ENCODE data around the gene RNF144A. TPM values are rescaled to one million over a fixed set of nuclear protein-coding genes. Genes with fewer than 3 reads are reported as not detected.

The RNF144A gene
- total and polyA plus RNA-seq, 2 donors (not counting 1 experiment from before 2014, with no cell fraction given): 1.2 to 1.6 TPM

- Histone ChIP-seq H3K4me2 (replicated peaks; ENCODE audit: low read depth, low read length, poor library complexity, severe bottlenecking) (no peak overlapping the region), H3K4me3 (ENCODE audit: control extremely low read depth in 1 of 5, extremely low read depth in 1 of 5, insufficient read depth in 1 of 5, low read depth in 2 of 5, low read length in 4 of 5) (no peak overlapping the region), H3K27ac (ENCODE audit: low read length in 2 of 2) (no peak overlapping the region), H3K27me3 (replicated peaks in 1 of 4; ENCODE audit: control extremely low read depth in 1 of 4, control insufficient read depth in 3 of 4, insufficient read depth in 4 of 4, low read length in 3 of 4) (no peaks in the 10 kb centered on the region), H2AFZ (ENCODE audit: insufficient read depth, low read depth, low read length, poor library complexity, severe bottlenecking) (no peak overlapping the region), H4K20me1 (ENCODE audit: control insufficient read depth, insufficient read depth, low read length, poor library complexity, severe bottlenecking) (no peaks in the 10 kb centered on the region), H3K79me2 (ENCODE audit: control insufficient read depth, insufficient read depth, low read length) (no peaks in the 10 kb centered on the region), H3K4me1 (ENCODE audit: control insufficient read depth in 2 of 2, insufficient read depth in 2 of 2, low read length in 2 of 2) (peaks cover 6 to 13% of the 10 kb centered on the region in 2 donors), H3K9me3 (ENCODE audit: control extremely low read depth in 1 of 3, control insufficient read depth in 2 of 3, insufficient read depth in 1 of 3, low read length in 2 of 3) (no peaks in the 10 kb centered on the region), H3K9ac (ENCODE audit: low read length) (no peak overlapping the region), H3K36me3 (replicated peaks in 1 of 2; ENCODE audit: control extremely low read depth in 1 of 2, control insufficient read depth in 1 of 2, extremely low read depth in 1 of 2, insufficient read depth in 2 of 2, low read length in 1 of 2) (peaks cover 0 to 2% of the 10 kb centered on the region in 2 experiments)
- ChIA-PET POLR2A (no interaction called here), CTCF (no interaction called here)
- intact Hi-C loops (cut with micrococcal nuclease): no loop called here
- DNase-seq (no peak), ATAC-seq (ENCODE audit: low read depth) (no peak)
- TF ChIP-seq EZH2 (IDR thresholded peaks at IDR 0.05; ENCODE audit: borderline replicate concordance, insufficient read depth, low read depth, low read length, poor library complexity, severe bottlenecking): no peak
- TF ChIP-seq CTCF (IDR thresholded peaks at IDR 0.05): no peak
- H3K27ac Mint-ChIP-seq: no peak overlapping the region
- H3K9me3 Mint-ChIP-seq (ENCODE audit: insufficient read depth): no peaks in the 10 kb centered on the region
- no peak overlapping the region for H3K4me3 Mint-ChIP-seq
- H3K4me1 Mint-ChIP-seq: peaks cover 11% of the 10 kb centered on the region
- WGBS (ENCODE audit: insufficient coverage): no CpG with 5 or more reads among the region's 2 CpGs
- H3K27me3 Mint-ChIP-seq: no peaks in the 10 kb centered on the region
These were observed 29.5 kb downstream of the RNF144A start for GRCh38 chr2:6946722-6947121.

GRCh38 chr2:6947929-6948676 lies 30.9 kb downstream of the RNF144A start:
- Histone ChIP-seq H3K36me3 (replicated peaks in 1 of 2; ENCODE audit: control extremely low read depth in 1 of 2, control insufficient read depth in 1 of 2, extremely low read depth in 1 of 2, insufficient read depth in 2 of 2, low read length in 1 of 2) (peaks cover 0 to 2% of the 10 kb centered on the region in 2 experiments), H3K27ac (ENCODE audit: low read length in 2 of 2) (no peak overlapping the region), H3K79me2 (ENCODE audit: control insufficient read depth, insufficient read depth, low read length) (no peaks in the 10 kb centered on the region), H3K4me1 (ENCODE audit: control insufficient read depth in 2 of 2, insufficient read depth in 2 of 2, low read length in 2 of 2) (peaks cover 6 to 13% of the 10 kb centered on the region in 2 donors), H3K4me2 (replicated peaks; ENCODE audit: low read depth, low read length, poor library complexity, severe bottlenecking) (no peak overlapping the region), H3K4me3 (ENCODE audit: control extremely low read depth in 1 of 5, extremely low read depth in 1 of 5, insufficient read depth in 1 of 5, low read depth in 2 of 5, low read length in 4 of 5) (no peak overlapping the region), H3K27me3 (replicated peaks in 1 of 4; ENCODE audit: control extremely low read depth in 1 of 4, control insufficient read depth in 3 of 4, insufficient read depth in 4 of 4, low read length in 3 of 4) (no peaks in the 10 kb centered on the region), H4K20me1 (ENCODE audit: control insufficient read depth, insufficient read depth, low read length, poor library complexity, severe bottlenecking) (no peaks in the 10 kb centered on the region), H3K9ac (ENCODE audit: low read length) (no peak overlapping the region), H2AFZ (ENCODE audit: insufficient read depth, low read depth, low read length, poor library complexity, severe bottlenecking) (no peak overlapping the region), H3K9me3 (ENCODE audit: control extremely low read depth in 1 of 3, control insufficient read depth in 2 of 3, insufficient read depth in 1 of 3, low read length in 2 of 3) (no peaks in the 10 kb centered on the region)
- DNase-seq (no peak), ATAC-seq (ENCODE audit: low read depth) (no peak)
- no peak overlapping the region for H3K27ac Mint-ChIP-seq
- no peaks in the 10 kb centered on the region for H3K9me3 Mint-ChIP-seq (ENCODE audit: insufficient read depth)
- no peaks in the 10 kb centered on the region for H3K27me3 Mint-ChIP-seq
- 50% methylated on average over 2 of the region's 6 CpGs for WGBS (ENCODE audit: insufficient coverage)
- intact Hi-C loops (cut with micrococcal nuclease): no loop called here
- H3K4me3 Mint-ChIP-seq: no peak overlapping the region
- POLR2A ChIA-PET: no interaction called here
- peaks cover 11% of the 10 kb centered on the region for H3K4me1 Mint-ChIP-seq
- CTCF ChIA-PET: interaction anchor here (1.5 kb wide), 1 partner anchor 51 kb away, joined by 4 read pairs; no protein-coding TSS in a partner anchor
- TF ChIP-seq CTCF (IDR thresholded peaks at IDR 0.05) (no peak), EZH2 (IDR thresholded peaks at IDR 0.05; ENCODE audit: borderline replicate concordance, insufficient read depth, low read depth, low read length, poor library complexity, severe bottlenecking) (no peak)
